ENCODE data around the gene CCDC138. TPM values are rescaled to one million over a fixed set of nuclear protein-coding genes. Genes with fewer than 3 reads are reported as not detected.

The CCDC138 gene
- polyA plus RNA-seq, 1 donor (not counting 4 experiments of a cell fraction or from before 2014, with no cell fraction given), result 6.6 TPM

- Histone ChIP-seq H3K4me2 (ENCODE audit: control insufficient read depth, extremely low read depth, insufficient read depth, low read depth, low read length) (no peak overlapping the region), H3K9me1 (ENCODE audit: control insufficient read depth, extremely low read depth, insufficient read depth, low read length) (no peaks in the 10 kb centered on the region), H3K27me3 (ENCODE audit: control insufficient read depth, extremely low read depth, insufficient read depth, low read length) (peaks cover 31% of the 10 kb centered on the region), H3K9me3 (ENCODE audit: control insufficient read depth, low read depth, low read length) (no peaks in the 10 kb centered on the region), H2AFZ (ENCODE audit: control insufficient read depth, low read length) (no peak overlapping the region), H3K4me3 (ENCODE audit: control insufficient read depth in 2 of 3, extremely low read depth in 1 of 3, insufficient read depth in 2 of 3, low read depth in 1 of 3, low read length in 3 of 3) (no peak overlapping the region), H3K79me2 (ENCODE audit: control insufficient read depth, insufficient read depth, low read length) (no peaks in the 10 kb centered on the region), H3K4me1 (ENCODE audit: control insufficient read depth, extremely low read depth, insufficient read depth, low read length) (peaks cover 29% of the 10 kb centered on the region), H3K9ac (ENCODE audit: control insufficient read depth, extremely low read depth, insufficient read depth, low read length) (no peak overlapping the region), H3K27ac (ENCODE audit: control insufficient read depth, insufficient read depth, low read length) (no peak overlapping the region), H3K36me3 (ENCODE audit: control insufficient read depth in 2 of 2, extremely low read depth in 1 of 2, insufficient read depth in 2 of 2, low read length in 2 of 2) (no peaks in the 10 kb centered on the region), H4K20me1 (ENCODE audit: control insufficient read depth, extremely low read depth, insufficient read depth, low read length) (peaks cover 13% of the 10 kb centered on the region)
- no peak for FAIRE-seq
- DNase-seq (ENCODE audit: low read depth, low spot score), result no peak
- TF ChIP-seq CTCF (optimal IDR thresholded peaks at IDR 0.05 in 1 of 3, IDR thresholded peaks at IDR 0.05 in 1 of 3, conservative IDR thresholded peaks at IDR 0.05 in 1 of 3; ENCODE audit: extremely low read depth in 1 of 3, insufficient read depth in 2 of 3, low read length in 3 of 3), result no peak
- TF ChIP-seq EZH2 (IDR thresholded peaks at IDR 0.05; ENCODE audit: low read length), result no peak
- dilution Hi-C loops (cut with MboI; ENCODE audit: extremely low pct_ligation_motif_present, low sequenced_read_pairs), result no loop called here
Observed at GRCh38 chr2:108919571-108920373, 133.2 kb downstream of the CCDC138 start.

GRCh38 chr2:108920686-108921085, 134.1 kb downstream of the CCDC138 start:
- no peak for DNase-seq (ENCODE audit: low read depth, low spot score)

More at GRCh38 chr2:108920686-108921085, 134.1 kb downstream of the CCDC138 start:
- H3K27me3 ChIP-seq (ENCODE audit: control insufficient read depth, extremely low read depth, insufficient read depth, low read length), result peaks cover 37% of the 10 kb centered on the region
- FAIRE-seq, result no peak
- H3K4me3 ChIP-seq (ENCODE audit: control insufficient read depth in 2 of 3, extremely low read depth in 1 of 3, insufficient read depth in 2 of 3, low read depth in 1 of 3, low read length in 3 of 3), result no peak overlapping the region
- dilution Hi-C loops (cut with MboI; ENCODE audit: extremely low pct_ligation_motif_present, low sequenced_read_pairs), result no loop called here
- H3K9me1 ChIP-seq (ENCODE audit: control insufficient read depth, extremely low read depth, insufficient read depth, low read length), result no peaks in the 10 kb centered on the region
- H4K20me1 ChIP-seq (ENCODE audit: control insufficient read depth, extremely low read depth, insufficient read depth, low read length), result peaks cover 13% of the 10 kb centered on the region
- H3K79me2 ChIP-seq (ENCODE audit: control insufficient read depth, insufficient read depth, low read length), result no peaks in the 10 kb centered on the region
- H3K4me2 ChIP-seq (ENCODE audit: control insufficient read depth, extremely low read depth, insufficient read depth, low read depth, low read length), result no peak overlapping the region
- no peak overlapping the region for H3K9ac ChIP-seq (ENCODE audit: control insufficient read depth, extremely low read depth, insufficient read depth, low read length)
- peaks cover 29% of the 10 kb centered on the region for H3K4me1 ChIP-seq (ENCODE audit: control insufficient read depth, extremely low read depth, insufficient read depth, low read length)
- TF ChIP-seq CTCF (optimal IDR thresholded peaks at IDR 0.05 in 1 of 3, IDR thresholded peaks at IDR 0.05 in 1 of 3, conservative IDR thresholded peaks at IDR 0.05 in 1 of 3; ENCODE audit: extremely low read depth in 1 of 3, insufficient read depth in 2 of 3, low read length in 3 of 3) (no peak), EZH2 (IDR thresholded peaks at IDR 0.05; ENCODE audit: low read length) (no peak)
- H3K9me3 ChIP-seq (ENCODE audit: control insufficient read depth, low read depth, low read length), result no peaks in the 10 kb centered on the region
- no peak overlapping the region for H2AFZ ChIP-seq (ENCODE audit: control insufficient read depth, low read length)
- H3K36me3 ChIP-seq (ENCODE audit: control insufficient read depth in 2 of 2, extremely low read depth in 1 of 2, insufficient read depth in 2 of 2, low read length in 2 of 2), result no peaks in the 10 kb centered on the region
- no peak overlapping the region for H3K27ac ChIP-seq (ENCODE audit: control insufficient read depth, insufficient read depth, low read length)
